ENCODE measurements around the gene CD151. TPM values are rescaled to one million over a fixed set of nuclear protein-coding genes. Genes with fewer than 3 reads are reported as not detected.

CD151 gene
- total RNA-seq, result 100 to 1,000 TPM; 328 to 675 (median 614) TPM

- ATAC-seq (ENCODE audit: low FRiP score) (peak; percentile 19), DNase-seq (ENCODE audit: low spot score) (no peak)
- no peak for TF ChIP-seq CTCF (IDR thresholded peaks at IDR 0.05)
Observed at GRCh38 chr11:832529-833113, at the start of gene CD151. Gene CD151, plus strand, starts transcription at chr11:832952. Its CDS starts 3,118 bp downstream, at chr11:836070.

GRCh38 chr11:783581-784015 lies 49.2 kb upstream of the CD151 start:
- no peak for DNase-seq (ENCODE audit: low spot score)
- peak; percentile 92 for ATAC-seq (ENCODE audit: low FRiP score)
- no peak for TF ChIP-seq CTCF (IDR thresholded peaks at IDR 0.05)

GRCh38 chr11:786235-787083 lies 46.3 kb upstream of the CD151 start:
- TF ChIP-seq CTCF (IDR thresholded peaks at IDR 0.05), result no peak
- DNase-seq (ENCODE audit: low spot score), result no peak
- ATAC-seq (ENCODE audit: low FRiP score), result no peak

GRCh38 chr11:787084-787675 lies 45.6 kb upstream of the CD151 start:
- DNase-seq (ENCODE audit: low spot score), result no peak
- no peak for TF ChIP-seq CTCF (IDR thresholded peaks at IDR 0.05)
- ATAC-seq (ENCODE audit: low FRiP score), result no peak

GRCh38 chr11:788009-788640 lies 44.6 kb upstream of the CD151 start:
- no peak for TF ChIP-seq CTCF (IDR thresholded peaks at IDR 0.05)
- ATAC-seq (ENCODE audit: low FRiP score) (no peak), DNase-seq (ENCODE audit: low spot score) (no peak)

GRCh38 chr11:788953-789940 lies 43.5 kb upstream of the CD151 start:
- TF ChIP-seq CTCF (IDR thresholded peaks at IDR 0.05), result no peak
- DNase-seq (ENCODE audit: low spot score), result no peak
- no peak for ATAC-seq (ENCODE audit: low FRiP score)
